ENCODE data around the gene TANGO2.

TANGO2 gene

GRCh38 chr22:20002128-20002527, 18.8 kb upstream of the TANGO2 start:
- TF ChIP-seq FOXM1 (IDR thresholded peaks at IDR 0.05; ENCODE audit: borderline replicate concordance) (no peak), ARNT (IDR thresholded peaks at IDR 0.05) (no peak), FOXA1 (IDR thresholded peaks at IDR 0.05) (no peak), CTBP1 (IDR thresholded peaks at IDR 0.05; ENCODE audit: borderline replicate concordance) (no peak), NFRKB (IDR thresholded peaks at IDR 0.05) (no peak), LEF1 (IDR thresholded peaks at IDR 0.05; ENCODE audit: borderline replicate concordance) (no peak), SP1 (IDR thresholded peaks at IDR 0.05) (no peak), PKNOX1 (IDR thresholded peaks at IDR 0.05) (no peak), HDGF (IDR thresholded peaks at IDR 0.05; ENCODE audit: borderline replicate concordance) (no peak), ELF4 (IDR thresholded peaks at IDR 0.05) (no peak), FOXK2 (IDR thresholded peaks at IDR 0.05) (no peak), TARDBP (IDR thresholded peaks at IDR 0.05) (no peak), SUZ12 (IDR thresholded peaks at IDR 0.05) (no peak), ZNF384 (IDR thresholded peaks at IDR 0.05) (no peak), L3MBTL2 (conservative IDR thresholded peaks at IDR 0.05) (no peak), BHLHE40 (IDR thresholded peaks at IDR 0.05; ENCODE audit: borderline replicate concordance) (no peak)
- POLR2A ChIA-PET, result interaction anchor here (2.3 kb wide), 1 partner anchor 13 kb away, joined by 5 read pairs; no protein-coding TSS in a partner anchor
- DNase-seq (ENCODE audit: extremely low spot score), result no peak
- CTCF ChIA-PET, result no interaction called here

- ChIA-PET CTCF (no interaction called here), POLR2A (interaction anchor here (2.3 kb wide), 1 partner anchor 13 kb away, joined by 5 read pairs; no protein-coding TSS in a partner anchor)
- TF ChIP-seq L3MBTL2 (conservative IDR thresholded peaks at IDR 0.05), result no peak
- TF ChIP-seq HDGF (IDR thresholded peaks at IDR 0.05; ENCODE audit: borderline replicate concordance), result no peak
- no peak for TF ChIP-seq ZNF384 (IDR thresholded peaks at IDR 0.05)
- no peak for TF ChIP-seq ARNT (IDR thresholded peaks at IDR 0.05)
- no peak for TF ChIP-seq SUZ12 (IDR thresholded peaks at IDR 0.05)
- TF ChIP-seq CTBP1 (IDR thresholded peaks at IDR 0.05; ENCODE audit: borderline replicate concordance), result no peak
- no peak for TF ChIP-seq TARDBP (IDR thresholded peaks at IDR 0.05)
- DNase-seq (ENCODE audit: extremely low spot score), result no peak
Measured at GRCh38 chr22:20002636-20003035, 18.3 kb upstream of the TANGO2 start.

- DNase-seq (ENCODE audit: extremely low spot score), result no peak
- ChIA-PET POLR2A (no interaction called here), CTCF (no interaction called here)
Measured at GRCh38 chr22:20003304-20003703, 17.6 kb upstream of the TANGO2 start.

GRCh38 chr22:20004464-20004863, 16.4 kb upstream of the TANGO2 start:
- POLR2A ChIA-PET, result no interaction called here
- DNase-seq (ENCODE audit: extremely low spot score), result no peak
- no peak for TF ChIP-seq LEF1 (IDR thresholded peaks at IDR 0.05; ENCODE audit: borderline replicate concordance)
- CTCF ChIA-PET, result interaction anchor here (0.7 kb wide), 1 partner anchor 81 kb away, joined by 3 read pairs; no protein-coding TSS in a partner anchor

More at GRCh38 chr22:20003304-20003703, 17.6 kb upstream of the TANGO2 start:
- TF ChIP-seq SUZ12 (IDR thresholded peaks at IDR 0.05) (no peak), FOXK2 (IDR thresholded peaks at IDR 0.05) (no peak), NFRKB (IDR thresholded peaks at IDR 0.05) (no peak), BHLHE40 (IDR thresholded peaks at IDR 0.05; ENCODE audit: borderline replicate concordance) (no peak), LEF1 (IDR thresholded peaks at IDR 0.05; ENCODE audit: borderline replicate concordance) (no peak), TARDBP (IDR thresholded peaks at IDR 0.05) (no peak), FOXM1 (IDR thresholded peaks at IDR 0.05; ENCODE audit: borderline replicate concordance) (no peak), ELF4 (IDR thresholded peaks at IDR 0.05) (no peak), SP1 (IDR thresholded peaks at IDR 0.05) (no peak), FOXA1 (IDR thresholded peaks at IDR 0.05) (no peak), ARNT (IDR thresholded peaks at IDR 0.05) (no peak), L3MBTL2 (conservative IDR thresholded peaks at IDR 0.05) (no peak), ZNF384 (IDR thresholded peaks at IDR 0.05) (no peak), PKNOX1 (IDR thresholded peaks at IDR 0.05) (no peak), HDGF (IDR thresholded peaks at IDR 0.05; ENCODE audit: borderline replicate concordance) (no peak), CTBP1 (IDR thresholded peaks at IDR 0.05; ENCODE audit: borderline replicate concordance) (no peak)

GRCh38 chr22:20008221-20008995, 12.5 kb upstream of the TANGO2 start:
- no peak for DNase-seq (ENCODE audit: extremely low spot score)
- TF ChIP-seq LEF1 (IDR thresholded peaks at IDR 0.05; ENCODE audit: borderline replicate concordance), result no peak
- TF ChIP-seq FOXK2 (IDR thresholded peaks at IDR 0.05), result no peak
- TF ChIP-seq NFRKB (IDR thresholded peaks at IDR 0.05), result no peak
- no peak for TF ChIP-seq HDGF (IDR thresholded peaks at IDR 0.05; ENCODE audit: borderline replicate concordance)
- TF ChIP-seq SP1 (IDR thresholded peaks at IDR 0.05), result no peak
- no peak for TF ChIP-seq TARDBP (IDR thresholded peaks at IDR 0.05)
- no peak for TF ChIP-seq CTBP1 (IDR thresholded peaks at IDR 0.05; ENCODE audit: borderline replicate concordance)
- TF ChIP-seq SUZ12 (IDR thresholded peaks at IDR 0.05), result no peak
- no peak for TF ChIP-seq FOXA1 (IDR thresholded peaks at IDR 0.05)
- no peak for TF ChIP-seq BHLHE40 (IDR thresholded peaks at IDR 0.05; ENCODE audit: borderline replicate concordance)
- no peak for TF ChIP-seq FOXM1 (IDR thresholded peaks at IDR 0.05; ENCODE audit: borderline replicate concordance)
- TF ChIP-seq ELF4 (IDR thresholded peaks at IDR 0.05), result no peak
- TF ChIP-seq PKNOX1 (IDR thresholded peaks at IDR 0.05), result no peak
- TF ChIP-seq ZNF384 (IDR thresholded peaks at IDR 0.05), result no peak
- TF ChIP-seq L3MBTL2 (conservative IDR thresholded peaks at IDR 0.05), result no peak
- ChIA-PET CTCF (interaction anchor here (0.6 to 0.7 kb wide), 2 partner anchors 39 to 245 kb away, joined by 3 to 4 read pairs; no protein-coding TSS in a partner anchor), POLR2A (interaction anchor here (1.3 to 2.1 kb wide), 2 partner anchors 23 to 33 kb away, joined by 3 to 5 read pairs; no protein-coding TSS in a partner anchor)
